Neural cell (in vitro differentiated cells): ENCODE data around the gene PODXL2. TPM values are rescaled to one million over a fixed set of nuclear protein-coding genes. Genes with fewer than 3 reads are reported as not detected.

Experiments used
- H2AFZ ChIP-seq: fragments of 200-600, 300-800 bp; sonication (generic), shearing (Covaris generic); 2 replicates; pipeline ENCODE4 v1.6.0; 2014; ENCODE audit warnings: low read depth, mild to moderate bottlenecking, antibody characterized with exemption, low read length, moderate library complexity
- H3F3A ChIP-seq: fragments of 200-600 bp; shearing (Covaris generic); 2 replicates; pipeline ENCODE4 v1.6.1; 2016; ENCODE audit warnings: mild to moderate bottlenecking, moderate library complexity, mixed read lengths, antibody characterized with exemption, low read length; ENCODE audit not compliant: insufficient read depth, poor library complexity, severe bottlenecking
- H3K27ac ChIP-seq: fragments of 200-600, 300-800 bp; sonication (generic), shearing (Covaris generic); 2 replicates; pipeline ENCODE4 v1.5.1; 2014; ENCODE audit warnings: mild to moderate bottlenecking, low read length, moderate library complexity
- H3K27me3 ChIP-seq: fragments of 300-800, 200-600 bp; sonication (generic), shearing (Covaris generic); 2 replicates; pipeline ENCODE4 v1.6.0; 2014; ENCODE audit warnings: mild to moderate bottlenecking, low read depth, low read length, moderate library complexity; ENCODE audit not compliant: insufficient read depth
- H3K36me3 ChIP-seq: fragments of 300-800, 200-600 bp; sonication (generic), shearing (Covaris generic); 2 replicates; pipeline ENCODE4 v1.5.1; 2014; ENCODE audit warnings: mild to moderate bottlenecking, antibody characterized with exemption, low read length, moderate library complexity; ENCODE audit not compliant: insufficient read depth
- H3K4me2 ChIP-seq: fragments of 300-800, 200-600 bp; sonication (generic), shearing (Covaris generic); 2 replicates; pipeline ENCODE4 v1.6.0; 2014; ENCODE audit warnings: mild to moderate bottlenecking, low read length
- H3K4me3 ChIP-seq: fragments of 300-800, 200-600 bp; sonication (generic), shearing (Covaris generic); 2 replicates; pipeline ENCODE4 v1.5.1; 2014; ENCODE audit warnings: mild to moderate bottlenecking, low read length, moderate library complexity
- H3K79me2 ChIP-seq: fragments of 200-600 bp; shearing (Covaris generic); replicated peaks from 2 replicates; pipeline ENCODE4 v1.6.0; 2014; ENCODE audit warnings: mild to moderate bottlenecking, low read length, moderate library complexity; ENCODE audit not compliant: insufficient read depth
- H3K9ac ChIP-seq: fragments of 300-800, 200-600 bp; sonication (generic), shearing (Covaris generic); 2 replicates; pipeline ENCODE4 v1.6.1; 2016; ENCODE audit warnings: mild to moderate bottlenecking, low read length, mixed read lengths
- H3K9me2 ChIP-seq: fragments of 200-600 bp; shearing (Covaris generic); 2 replicates; pipeline ENCODE4 v1.6.1; 2016; ENCODE audit warnings: mild to moderate bottlenecking, low read length, mixed read lengths; ENCODE audit not compliant: insufficient read depth
- H3K9me3 ChIP-seq: fragments of 200-600, 300-800 bp; sonication (generic), shearing (Covaris generic); 2 replicates; pipeline ENCODE4 v1.6.1; 2016; ENCODE audit warnings: mild to moderate bottlenecking, mixed run types, low read length, moderate library complexity, mixed read lengths
- H4K20me1 ChIP-seq: fragments of 200-600 bp; shearing (Covaris generic); 2 replicates; pipeline ENCODE4 v1.6.1; 2016; ENCODE audit warnings: mild to moderate bottlenecking, mixed run types; ENCODE audit not compliant: insufficient read depth
- EP300 ChIP-seq: fragments of 450-650 bp; conservative IDR thresholded peaks from 2 replicates; pipeline ENCODE4 v1.6.1; 2014; ENCODE audit warnings: antibody characterized with exemption, mild to moderate bottlenecking, moderate library complexity; ENCODE audit not compliant: poor library complexity, severe bottlenecking
- EZH2 ChIP-seq: fragments of 200-600, 300-800 bp; shearing (Covaris generic), sonication (generic); IDR thresholded peaks from 2 replicates; pipeline ENCODE4 v1.6.1; 2014; ENCODE audit warnings: antibody characterized with exemption, low read length, borderline replicate concordance, mild to moderate bottlenecking; ENCODE audit not compliant: insufficient read depth, poor library complexity, severe bottlenecking
- MXI1 ChIP-seq: fragments of 450-650 bp; conservative IDR thresholded peaks from 2 replicates; pipeline ENCODE4 v1.6.1; 2014; ENCODE audit warnings: antibody characterized with exemption, mild to moderate bottlenecking; ENCODE audit not compliant: poor library complexity, severe bottlenecking
- POLR2AphosphoS5 ChIP-seq: IDR thresholded peaks from 2 replicates; pipeline ENCODE4 v1.6.1; 2012
- RAD21 ChIP-seq: fragments of 450-650 bp; conservative IDR thresholded peaks from 2 replicates; pipeline ENCODE4 v1.6.1; 2014; ENCODE audit warnings: antibody characterized with exemption, mild to moderate bottlenecking, moderate library complexity
- SMC3 ChIP-seq: fragments of 450-650 bp; conservative IDR thresholded peaks from 2 replicates; pipeline ENCODE4 v1.6.1; 2014; ENCODE audit warnings: antibody characterized with exemption, mild to moderate bottlenecking, moderate library complexity; ENCODE audit not compliant: poor library complexity
- TAF1 ChIP-seq: IDR thresholded peaks from 2 replicates; pipeline ENCODE4 v1.6.1; 2012; ENCODE audit warnings: low read depth
- polyA plus RNA-seq: library from polyadenylated mRNA; depleted of rRNA; stranded (reverse); fragments of >200 nt; gene quantifications from 2 replicates; pipeline ENCODE4 v1.2.3, GENCODE V29; 2014
- TF ChIP-seq, protein P1 (sequence below): fragments of 450-650 bp; IDR thresholded peaks from 2 replicates; pipeline ENCODE4 v1.5.1; 2014; ENCODE audit warnings: antibody characterized with exemption, mild to moderate bottlenecking, moderate library complexity; ENCODE audit not compliant: poor library complexity, severe bottlenecking
- TF ChIP-seq, protein P2 (sequence below): IDR thresholded peaks from 2 replicates; pipeline ENCODE4 v1.6.1; 2012; ENCODE audit warnings: borderline replicate concordance

PODXL2 gene
- polyA plus RNA-seq, 1 donor from 2014 or later, result 266 TPM

DNA sequence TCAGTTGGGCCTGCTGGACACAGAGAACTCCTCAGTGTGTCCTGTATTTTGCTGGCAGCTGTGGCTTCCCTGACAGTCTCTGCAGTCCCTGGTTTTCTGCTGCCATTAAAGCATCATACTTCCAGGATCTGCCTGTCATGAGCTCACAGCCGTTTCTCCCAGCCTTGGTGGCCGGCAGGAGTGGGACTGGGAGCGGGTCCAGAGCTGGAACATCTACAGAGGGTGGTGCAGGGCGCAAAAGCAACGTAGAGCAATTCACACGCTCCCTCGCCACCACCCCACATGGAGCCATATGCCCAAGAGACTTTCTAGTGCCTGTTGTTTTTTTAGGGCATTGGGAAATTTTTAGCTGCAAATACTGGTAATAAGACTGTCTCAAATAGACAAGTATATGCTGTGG lies 77.3 kb downstream of the PODXL2 start:
- peak overlapping the region; percentile 64 for H3K27ac ChIP-seq
- H3K9ac ChIP-seq, result peak overlapping the region; percentile 12
- H2AFZ ChIP-seq, result no peak overlapping the region

DNA sequence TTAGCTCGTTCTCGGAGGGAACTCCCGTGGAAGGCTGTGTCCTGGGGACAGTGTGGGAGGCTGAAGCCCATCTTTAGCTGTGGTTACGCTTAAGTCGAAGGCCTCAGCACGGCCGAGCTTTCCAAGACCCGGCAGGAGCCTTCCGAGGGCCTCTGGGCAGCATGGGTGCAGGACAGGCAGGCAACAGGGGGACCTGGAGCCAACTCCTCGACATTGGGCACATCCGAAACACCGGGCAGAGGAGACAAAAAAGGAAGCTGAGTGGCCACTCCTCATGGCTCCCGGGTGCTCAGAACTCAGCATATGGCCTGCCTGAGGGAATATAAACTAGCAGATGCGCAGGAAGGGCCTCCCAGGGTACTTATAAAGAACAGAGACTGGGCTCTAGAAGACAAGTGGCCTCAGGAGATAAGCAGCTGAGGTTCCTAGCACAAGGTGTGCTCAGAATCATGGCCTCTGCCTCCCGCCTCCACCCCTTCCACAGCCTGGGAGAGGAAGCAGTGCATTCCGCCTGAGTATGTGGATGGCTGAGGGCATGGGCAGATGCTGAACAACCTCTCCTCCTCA lies 77.9 kb downstream of the PODXL2 start:
- no peaks in the 10 kb centered on the region for H3K27me3 ChIP-seq
- H3K79me2 ChIP-seq, result no peaks in the 10 kb centered on the region
- peak overlapping the region; percentile 64 for H3K27ac ChIP-seq
- no peaks in the 10 kb centered on the region for H3K9me2 ChIP-seq
- no peak overlapping the region for H3K4me3 ChIP-seq
- H3K36me3 ChIP-seq, result no peaks in the 10 kb centered on the region
- no peak overlapping the region for H3K9ac ChIP-seq
- no peak overlapping the region for H2AFZ ChIP-seq
- H3F3A ChIP-seq, result no peaks in the 10 kb centered on the region
- no peaks in the 10 kb centered on the region for H3K9me3 ChIP-seq
- TF ChIP-seq EZH2 (no peak), POLR2AphosphoS5 (no peak), MXI1 (no peak), RAD21 (no peak), EP300 (no peak), TAF1 (no peak), SMC3 (no peak)
- TF ChIP-seq, protein P1, sequence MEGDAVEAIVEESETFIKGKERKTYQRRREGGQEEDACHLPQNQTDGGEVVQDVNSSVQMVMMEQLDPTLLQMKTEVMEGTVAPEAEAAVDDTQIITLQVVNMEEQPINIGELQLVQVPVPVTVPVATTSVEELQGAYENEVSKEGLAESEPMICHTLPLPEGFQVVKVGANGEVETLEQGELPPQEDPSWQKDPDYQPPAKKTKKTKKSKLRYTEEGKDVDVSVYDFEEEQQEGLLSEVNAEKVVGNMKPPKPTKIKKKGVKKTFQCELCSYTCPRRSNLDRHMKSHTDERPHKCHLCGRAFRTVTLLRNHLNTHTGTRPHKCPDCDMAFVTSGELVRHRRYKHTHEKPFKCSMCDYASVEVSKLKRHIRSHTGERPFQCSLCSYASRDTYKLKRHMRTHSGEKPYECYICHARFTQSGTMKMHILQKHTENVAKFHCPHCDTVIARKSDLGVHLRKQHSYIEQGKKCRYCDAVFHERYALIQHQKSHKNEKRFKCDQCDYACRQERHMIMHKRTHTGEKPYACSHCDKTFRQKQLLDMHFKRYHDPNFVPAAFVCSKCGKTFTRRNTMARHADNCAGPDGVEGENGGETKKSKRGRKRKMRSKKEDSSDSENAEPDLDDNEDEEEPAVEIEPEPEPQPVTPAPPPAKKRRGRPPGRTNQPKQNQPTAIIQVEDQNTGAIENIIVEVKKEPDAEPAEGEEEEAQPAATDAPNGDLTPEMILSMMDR, result no peak
- TF ChIP-seq, protein P2, sequence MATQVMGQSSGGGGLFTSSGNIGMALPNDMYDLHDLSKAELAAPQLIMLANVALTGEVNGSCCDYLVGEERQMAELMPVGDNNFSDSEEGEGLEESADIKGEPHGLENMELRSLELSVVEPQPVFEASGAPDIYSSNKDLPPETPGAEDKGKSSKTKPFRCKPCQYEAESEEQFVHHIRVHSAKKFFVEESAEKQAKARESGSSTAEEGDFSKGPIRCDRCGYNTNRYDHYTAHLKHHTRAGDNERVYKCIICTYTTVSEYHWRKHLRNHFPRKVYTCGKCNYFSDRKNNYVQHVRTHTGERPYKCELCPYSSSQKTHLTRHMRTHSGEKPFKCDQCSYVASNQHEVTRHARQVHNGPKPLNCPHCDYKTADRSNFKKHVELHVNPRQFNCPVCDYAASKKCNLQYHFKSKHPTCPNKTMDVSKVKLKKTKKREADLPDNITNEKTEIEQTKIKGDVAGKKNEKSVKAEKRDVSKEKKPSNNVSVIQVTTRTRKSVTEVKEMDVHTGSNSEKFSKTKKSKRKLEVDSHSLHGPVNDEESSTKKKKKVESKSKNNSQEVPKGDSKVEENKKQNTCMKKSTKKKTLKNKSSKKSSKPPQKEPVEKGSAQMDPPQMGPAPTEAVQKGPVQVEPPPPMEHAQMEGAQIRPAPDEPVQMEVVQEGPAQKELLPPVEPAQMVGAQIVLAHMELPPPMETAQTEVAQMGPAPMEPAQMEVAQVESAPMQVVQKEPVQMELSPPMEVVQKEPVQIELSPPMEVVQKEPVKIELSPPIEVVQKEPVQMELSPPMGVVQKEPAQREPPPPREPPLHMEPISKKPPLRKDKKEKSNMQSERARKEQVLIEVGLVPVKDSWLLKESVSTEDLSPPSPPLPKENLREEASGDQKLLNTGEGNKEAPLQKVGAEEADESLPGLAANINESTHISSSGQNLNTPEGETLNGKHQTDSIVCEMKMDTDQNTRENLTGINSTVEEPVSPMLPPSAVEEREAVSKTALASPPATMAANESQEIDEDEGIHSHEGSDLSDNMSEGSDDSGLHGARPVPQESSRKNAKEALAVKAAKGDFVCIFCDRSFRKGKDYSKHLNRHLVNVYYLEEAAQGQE, result no peak
- no peak overlapping the region for H3K4me2 ChIP-seq
- H4K20me1 ChIP-seq, result no peaks in the 10 kb centered on the region

More for the DNA sequence above, 77.3 kb downstream of the PODXL2 start:
- TF ChIP-seq POLR2AphosphoS5 (no peak), RAD21 (no peak), SMC3 (no peak), MXI1 (no peak), TAF1 (no peak), EZH2 (no peak), EP300 (no peak)
- TF ChIP-seq, protein P2, result no peak
- TF ChIP-seq, protein P1, result no peak
- Histone ChIP-seq H4K20me1 (no peaks in the 10 kb centered on the region), H3K4me3 (no peak overlapping the region), H3K9me3 (no peaks in the 10 kb centered on the region), H3K9me2 (no peaks in the 10 kb centered on the region), H3F3A (no peaks in the 10 kb centered on the region), H3K4me2 (no peak overlapping the region), H3K36me3 (no peaks in the 10 kb centered on the region), H3K79me2 (no peaks in the 10 kb centered on the region), H3K27me3 (no peaks in the 10 kb centered on the region)
